ENCODE data around the gene TFR2. TPM values are rescaled to one million over a fixed set of nuclear protein-coding genes. Genes with fewer than 3 reads are reported as not detected.

Gene TFR2
- total RNA-seq, 2 donors from 2014 or later: 0.26 TPM; not detected in 1

- 0 to 6% methylated on average over 4 to 49 of the region's 59 CpGs for WGBS, 2 donors
- H3K36me3 ChIP-seq (replicated peaks in 1 of 2; ENCODE audit: insufficient read depth in 1 of 2, low read depth in 2 of 2): peaks cover 11 to 20% of the 10 kb centered on the region in 2 donors
- peak; percentile 65 to 84 (median 72) for DNase-seq
- intact Hi-C loops (cut with DNase I): no loop called here
- ATAC-seq: peak; percentile 3
- H3K4me1 ChIP-seq: peaks cover 14% of the 10 kb centered on the region
- H3K4me3 ChIP-seq: peak overlapping the region in 1 of 2 donors; percentile 96
- peak overlapping the region; percentile 94 to 98 (median 96) for H3K27ac ChIP-seq
- H3K9me3 ChIP-seq: no peaks in the 10 kb centered on the region
- TF ChIP-seq CTCF (IDR thresholded peaks at IDR 0.05) (no peak), POLR2A (IDR thresholded peaks at IDR 0.05) (peak in 2 of 3 donors; percentile 18 to 22)
- H3K27me3 ChIP-seq: no peaks in the 10 kb centered on the region
These were observed 34.4 kb upstream of the TFR2 start for GRCh38 chr7:100675581-100676350.

- peak; percentile 0 for ATAC-seq
- Histone ChIP-seq H3K4me3 (peak overlapping the region in 1 of 2 donors; percentile 96), H3K9me3 (no peaks in the 10 kb centered on the region), H3K4me1 (peaks cover 14% of the 10 kb centered on the region), H3K27ac (peak overlapping the region; percentile 94 to 98 (median 96)), H3K27me3 (no peaks in the 10 kb centered on the region), H3K36me3 (replicated peaks in 1 of 2; ENCODE audit: insufficient read depth in 1 of 2, low read depth in 2 of 2) (peaks cover 11 to 20% of the 10 kb centered on the region in 2 donors)
- intact Hi-C loops (cut with DNase I): no loop called here
- DNase-seq: peak in 1 of 4 donors; percentile 19
- WGBS, 2 donors: 1% methylated on average over 38 of the region's 46 CpGs; no CpG with 5 or more reads in 1 of the 2 donors
- TF ChIP-seq POLR2A (IDR thresholded peaks at IDR 0.05): no peak
- no peak for TF ChIP-seq CTCF (IDR thresholded peaks at IDR 0.05)
These were observed 33.7 kb upstream of the TFR2 start for GRCh38 chr7:100675105-100675451.

- DNase-seq (peak in 2 of 4 donors; percentile 46 to 47), ATAC-seq (peak; percentile 2)
- H3K4me1 ChIP-seq: peaks cover 14% of the 10 kb centered on the region
- 0 to 1% methylated on average over 29 to 35 of the region's 43 CpGs for WGBS, 2 donors
- no peaks in the 10 kb centered on the region for H3K9me3 ChIP-seq
- peak overlapping the region; percentile 94 to 98 (median 96) for H3K27ac ChIP-seq
- peak overlapping the region; percentile 88 to 96 for H3K4me3 ChIP-seq
- H3K36me3 ChIP-seq (replicated peaks in 1 of 2; ENCODE audit: insufficient read depth in 1 of 2, low read depth in 2 of 2): peaks cover 11 to 20% of the 10 kb centered on the region in 2 donors
- intact Hi-C loops (cut with DNase I): no loop called here
- TF ChIP-seq CTCF (IDR thresholded peaks at IDR 0.05): no peak
- TF ChIP-seq POLR2A (IDR thresholded peaks at IDR 0.05): peak in 2 of 3 donors; percentile 26 to 31
- H3K27me3 ChIP-seq: no peaks in the 10 kb centered on the region
These were observed 33.2 kb upstream of the TFR2 start for GRCh38 chr7:100674411-100675104.

- intact Hi-C loops (cut with DNase I): no loop called here
- DNase-seq: peak in 3 of 4 donors; percentile 51 to 54 (median 53)
- Histone ChIP-seq H3K27me3 (no peaks in the 10 kb centered on the region), H3K4me1 (peaks cover 14% of the 10 kb centered on the region), H3K27ac (peak overlapping the region; percentile 94 to 98 (median 96)), H3K9me3 (no peaks in the 10 kb centered on the region), H3K4me3 (peak overlapping the region; percentile 88 to 96), H3K36me3 (replicated peaks in 1 of 2; ENCODE audit: insufficient read depth in 1 of 2, low read depth in 2 of 2) (peaks cover 11 to 15% of the 10 kb centered on the region in 2 donors)
- peak; percentile 10 for ATAC-seq
- peak in 2 of 3 donors; percentile 34 to 61 for TF ChIP-seq POLR2A (IDR thresholded peaks at IDR 0.05)
- no peak for TF ChIP-seq CTCF (IDR thresholded peaks at IDR 0.05)
- WGBS, 2 donors: 0 to 1% methylated on average over 22 to 33 of the region's 34 CpGs
These were observed 32.6 kb upstream of the TFR2 start for GRCh38 chr7:100673942-100674410.
